CD8-positive, alpha-beta memory T cell (primary cell): ENCODE measurements around the gene SLC29A1. TPM values are rescaled to one million over a fixed set of nuclear protein-coding genes. Genes with fewer than 3 reads are reported as not detected.
A peak's percentile ranks its signal among the peaks of the same experiment; 100 is the strongest.

Experiments used
- CTCF ChIA-PET: fragments of 350-600 bp; sonication (Branson Sonifier 250); formaldehyde crosslinking; loops from one replicate; lab custom pipeline; 2021; ENCODE audit warnings: antibody characterized with exemption; lab: Charles Lee
- POLR2A ChIA-PET: fragments of 350-600 bp; sonication (Branson Sonifier 250); formaldehyde crosslinking; loops from one replicate; lab custom pipeline; 2021; ENCODE audit warnings: antibody characterized with exemption; lab: Charles Lee
- DNase-seq, 5 donors: peaks; one replicate each; pipeline versions ENCODE4 v3.0.0 to v3.0.0-alpha.2; 2020 to 2022; ENCODE audit warnings: mixed read lengths in 1 of 5
- H3K27ac ChIP-seq: one replicate; pipeline ENCODE4 v1.7.0; 2013; ENCODE audit warnings: low read depth, mild to moderate bottlenecking, low read length, moderate library complexity
- H3K27me3 ChIP-seq: 2 replicates; pipeline ENCODE4 v1.7.0; 2013; ENCODE audit warnings: low read length, mild to moderate bottlenecking; ENCODE audit not compliant: insufficient read depth, poor library complexity, severe bottlenecking
- H3K36me3 ChIP-seq: 2 replicates; pipeline ENCODE4 v1.7.0; 2013; ENCODE audit warnings: mild to moderate bottlenecking, low read length, moderate library complexity; ENCODE audit not compliant: insufficient read depth
- H3K4me1 ChIP-seq: 2 replicates; pipeline ENCODE4 v1.7.0; 2013; ENCODE audit warnings: mild to moderate bottlenecking, low read length, moderate library complexity; ENCODE audit not compliant: insufficient read depth
- H3K4me3 ChIP-seq: 2 replicates; pipeline ENCODE4 v1.7.0; 2013; ENCODE audit warnings: mild to moderate bottlenecking, low read length
- H3K9me3 ChIP-seq: 2 replicates; pipeline ENCODE4 v1.7.0; 2013; ENCODE audit warnings: mild to moderate bottlenecking, low read length
- H3K27ac Mint-ChIP-seq, 8 donors: one replicate each; pipeline ENCODE4 v1.8.0; 2020 to 2021; ENCODE audit warnings: mixed read lengths in 8 of 8, mild to moderate bottlenecking in 6 of 8, inconsistent platforms in 3 of 8, moderate library complexity in 3 of 8
- H3K27me3 Mint-ChIP-seq, 2 donors: one replicate each; pipeline ENCODE4 v1.8.0; 2020 to 2021; ENCODE audit warnings: mixed read lengths in 2 of 2, mild to moderate bottlenecking in 1 of 2, moderate library complexity in 1 of 2
- H3K36me3 Mint-ChIP-seq, 3 donors: one replicate each; pipeline ENCODE4 v1.8.0; 2020 to 2021; ENCODE audit warnings: mixed read lengths in 3 of 3, inconsistent platforms in 1 of 3, mild to moderate bottlenecking in 1 of 3
- H3K4me1 Mint-ChIP-seq, 3 donors: one replicate each; pipeline ENCODE4 v1.8.0; 2020 to 2021; ENCODE audit warnings: mixed read lengths in 3 of 3, inconsistent platforms in 1 of 3, mild to moderate bottlenecking in 1 of 3
- H3K4me3 Mint-ChIP-seq, 7 donors: one replicate each; pipeline ENCODE4 v1.8.0; 2020 to 2021; ENCODE audit warnings: mixed read lengths in 7 of 7, mild to moderate bottlenecking in 6 of 7, moderate library complexity in 4 of 7, inconsistent platforms in 2 of 7
- H3K9me3 Mint-ChIP-seq, 5 donors: one replicate each; pipeline ENCODE4 v1.8.0; 2020 to 2022; ENCODE audit warnings: mixed read lengths in 5 of 5, mild to moderate bottlenecking in 3 of 5, moderate library complexity in 2 of 5, inconsistent platforms in 1 of 5
- polyA plus RNA-seq: library from polyadenylated mRNA; unstranded; fragments of 300-500 nt; fragmentation: Illumina TruSeq; gene quantifications from one replicate; pipeline ENCODE4 v1.2.3, GENCODE V29; 2021
- total RNA-seq, 2 experiments: library from RNA; stranded (reverse); gene quantifications; one replicate each; pipeline ENCODE4 v1.2.3, GENCODE V29; 2021

Gene SLC29A1
- total and polyA plus RNA-seq, 3 experiments from 2014 or later, result 3.6 to 116 (median 116) TPM

DNA sequence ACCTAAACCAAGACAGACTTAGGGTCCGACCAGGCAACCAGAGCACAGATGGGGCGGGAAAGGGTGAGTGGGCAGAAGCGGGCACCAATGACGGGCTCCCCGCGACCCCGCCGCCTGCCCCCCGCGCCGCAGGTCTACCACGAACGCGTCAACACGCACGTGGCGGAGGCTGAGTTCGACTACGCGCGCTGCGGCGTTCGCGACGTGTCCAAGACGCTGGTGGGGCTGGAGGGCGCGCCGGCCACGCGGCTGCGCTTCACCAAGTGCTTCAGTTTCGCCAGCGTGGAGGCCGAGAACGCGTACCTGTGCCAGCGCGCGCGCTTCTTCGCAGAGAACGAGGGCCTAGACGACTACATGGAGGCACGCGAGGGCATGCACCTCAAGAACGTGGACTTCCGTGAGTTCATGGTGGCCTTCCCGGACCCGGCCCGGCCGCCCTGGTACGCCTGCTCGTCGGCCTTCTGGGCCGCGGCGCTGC, 51.9 kb downstream of the SLC29A1 start:
- Mint-ChIP-seq H3K36me3 (peaks cover 0 to 8% (median 0%) of the 10 kb centered on the region in 3 donors), H3K4me3 (peak overlapping the region in 1 of 7 donors; percentile 32), H3K27me3 (peaks cover 53 to 74% of the 10 kb centered on the region in 2 donors), H3K9me3 (no peaks in the 10 kb centered on the region), H3K4me1 (peaks cover 0 to 12% (median 9%) of the 10 kb centered on the region in 3 donors), H3K27ac (no peak overlapping the region)
- peaks cover 45% of the 10 kb centered on the region for H3K27me3 ChIP-seq
- DNase-seq, result no peak
- POLR2A ChIA-PET, result no interaction called here
- no peak overlapping the region for H3K4me3 ChIP-seq
- H3K36me3 ChIP-seq, result no peaks in the 10 kb centered on the region
- H3K9me3 ChIP-seq, result no peaks in the 10 kb centered on the region
- H3K4me1 ChIP-seq, result no peaks in the 10 kb centered on the region
- no peak overlapping the region for H3K27ac ChIP-seq
- CTCF ChIA-PET, result no interaction called here

DNA sequence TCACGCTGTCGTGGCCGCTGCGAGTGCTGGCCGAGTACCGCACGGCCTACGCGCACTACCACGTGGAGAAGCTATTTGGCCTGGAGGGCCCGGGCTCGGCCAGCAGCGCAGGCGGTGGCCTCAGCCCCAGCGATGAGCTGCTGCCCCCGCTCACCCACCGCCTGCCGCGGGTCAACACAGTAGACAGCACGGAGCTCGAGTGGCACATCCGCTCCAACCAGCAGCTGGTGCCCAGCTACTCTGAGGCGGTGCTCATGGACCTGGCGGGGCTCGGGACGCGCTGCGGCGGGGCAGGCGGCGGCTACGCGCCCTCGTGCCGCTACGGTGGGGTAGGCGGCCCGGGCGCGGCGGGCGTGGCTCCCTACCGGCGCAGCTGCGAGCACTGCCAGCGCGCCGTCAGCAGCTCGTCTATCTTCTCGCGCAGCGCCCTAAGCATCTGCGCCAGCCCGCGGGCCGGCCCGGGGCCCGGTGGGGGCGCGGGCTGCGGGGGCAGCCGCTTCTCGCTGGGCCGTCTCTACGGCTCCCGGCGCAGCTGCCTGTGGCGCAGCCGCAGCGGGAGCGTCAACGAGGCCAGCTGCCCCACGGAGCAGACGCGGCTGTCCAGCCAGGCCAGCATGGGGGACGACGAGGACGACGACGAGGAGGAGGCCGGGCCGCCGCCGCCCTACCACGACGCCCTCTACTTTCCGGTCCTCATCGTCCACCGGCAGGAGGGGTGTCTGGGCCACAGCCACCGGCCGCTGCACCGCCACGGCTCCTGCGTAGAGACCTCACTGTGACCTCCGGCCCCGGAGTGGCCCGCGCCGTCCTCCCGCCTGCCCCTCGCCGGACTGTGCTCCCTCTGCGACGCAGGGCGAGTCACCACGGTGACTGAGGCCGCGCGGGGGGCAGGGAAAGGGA, 52.6 kb downstream of the SLC29A1 start:
- Histone ChIP-seq H3K27me3 (peaks cover 44% of the 10 kb centered on the region), H3K36me3 (no peaks in the 10 kb centered on the region), H3K4me3 (no peak overlapping the region), H3K9me3 (no peaks in the 10 kb centered on the region), H3K4me1 (no peaks in the 10 kb centered on the region), H3K27ac (no peak overlapping the region)
- ChIA-PET CTCF (no interaction called here), POLR2A (no interaction called here)
- DNase-seq, result peak in 1 of 5 donors; percentile 30
- peaks cover 0 to 11% (median 8%) of the 10 kb centered on the region in 3 donors for H3K4me1 Mint-ChIP-seq
- H3K27me3 Mint-ChIP-seq, result peaks cover 52 to 79% of the 10 kb centered on the region in 2 donors
- H3K9me3 Mint-ChIP-seq, result no peaks in the 10 kb centered on the region
- H3K36me3 Mint-ChIP-seq, result peaks cover 0 to 8% (median 0%) of the 10 kb centered on the region in 3 donors
- peak overlapping the region in 1 of 7 donors; percentile 32 for H3K4me3 Mint-ChIP-seq
- H3K27ac Mint-ChIP-seq, result no peak overlapping the region

DNA sequence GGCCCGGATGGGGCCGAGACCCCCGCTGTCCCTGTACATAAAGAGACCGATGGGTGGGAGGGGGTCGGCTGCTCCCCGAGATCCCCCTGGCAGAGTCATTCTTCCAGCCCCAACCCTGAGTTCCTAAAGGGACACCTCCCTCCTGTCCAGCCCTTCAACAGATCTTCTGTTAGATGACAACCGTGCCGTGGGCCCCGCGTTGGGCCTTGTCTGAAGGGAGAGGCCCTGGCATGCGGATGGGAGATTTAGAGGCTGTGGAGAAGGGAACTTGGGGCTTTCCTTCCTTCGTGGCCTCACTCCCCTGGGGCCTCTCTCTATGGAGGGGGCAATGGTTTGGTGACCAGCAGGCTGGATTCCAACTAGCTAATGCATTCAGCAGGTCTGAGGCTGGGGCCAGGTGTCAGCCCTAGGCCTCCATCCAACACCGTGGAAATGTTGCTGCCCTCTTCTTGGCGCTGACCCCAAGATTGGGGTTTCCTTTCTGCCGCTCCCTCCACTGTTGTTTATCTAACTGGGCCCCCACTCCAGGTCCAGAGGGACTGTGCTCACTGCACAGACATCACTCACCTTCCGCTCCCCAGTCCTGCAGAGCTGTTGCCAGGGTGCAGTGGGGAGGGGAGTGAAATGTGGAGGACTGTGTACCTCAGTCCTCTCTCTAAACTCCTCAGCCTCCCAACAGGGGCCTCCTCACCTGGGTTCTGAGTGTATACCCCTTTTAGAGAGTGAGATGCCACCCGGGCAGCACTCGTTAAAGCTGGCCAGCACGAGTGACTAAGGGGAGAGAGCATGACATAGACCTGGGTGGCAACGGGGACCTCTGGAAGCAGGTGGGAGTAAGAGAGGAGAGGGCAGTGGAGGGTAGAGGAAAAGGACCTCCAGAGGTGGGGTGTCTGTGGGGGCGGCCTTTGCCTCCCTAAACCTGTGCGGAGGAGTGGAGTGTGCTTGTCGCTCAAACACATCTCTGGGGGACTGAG, 53.6 kb downstream of the SLC29A1 start:
- peaks cover 34% of the 10 kb centered on the region for H3K27me3 ChIP-seq
- ChIA-PET CTCF (interaction anchor here (0.9 to 1.5 kb wide), 3 partner anchors 9 to 104 kb away, joined by 3 to 6 read pairs (median 3); no protein-coding TSS in a partner anchor), POLR2A (no interaction called here)
- no peak overlapping the region for H3K4me3 ChIP-seq
- H3K27ac ChIP-seq, result no peak overlapping the region
- Mint-ChIP-seq H3K27ac (no peak overlapping the region), H3K36me3 (peaks cover 0 to 8% (median 0%) of the 10 kb centered on the region in 3 donors), H3K9me3 (no peaks in the 10 kb centered on the region), H3K27me3 (peaks cover 43 to 70% of the 10 kb centered on the region in 2 donors), H3K4me1 (peaks cover 0 to 6% (median 3%) of the 10 kb centered on the region in 3 donors), H3K4me3 (peak overlapping the region in 4 of 7 donors; percentile 47 to 63 (median 50))
- H3K36me3 ChIP-seq, result no peaks in the 10 kb centered on the region
- H3K4me1 ChIP-seq, result no peaks in the 10 kb centered on the region
- no peaks in the 10 kb centered on the region for H3K9me3 ChIP-seq
- no peak for DNase-seq

DNA sequence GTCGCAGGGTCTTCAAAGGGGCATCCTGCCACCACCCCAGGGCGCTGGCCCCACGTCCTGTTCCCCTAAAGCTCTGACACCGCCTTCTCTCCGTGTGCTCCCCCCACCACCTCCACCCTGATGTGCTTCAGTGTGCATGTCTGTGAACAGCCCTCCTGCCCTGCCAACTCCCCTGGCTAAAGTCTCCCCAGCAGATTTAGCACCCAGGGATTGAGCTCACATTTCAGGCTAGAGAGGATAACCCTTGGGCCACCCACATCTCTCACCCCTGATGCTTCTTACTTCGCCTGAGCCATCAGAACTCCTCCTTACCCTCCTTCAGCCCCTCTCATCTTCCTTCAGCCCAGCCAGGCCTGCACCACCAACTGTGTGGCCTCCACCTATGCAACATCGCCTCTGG, 54.4 kb downstream of the SLC29A1 start:
- Histone ChIP-seq H3K4me1 (no peaks in the 10 kb centered on the region), H3K4me3 (no peak overlapping the region), H3K9me3 (no peaks in the 10 kb centered on the region), H3K27me3 (peaks cover 26% of the 10 kb centered on the region), H3K36me3 (no peaks in the 10 kb centered on the region), H3K27ac (no peak overlapping the region)
- no peaks in the 10 kb centered on the region for H3K9me3 Mint-ChIP-seq
- ChIA-PET CTCF (interaction anchor here (0.9 to 1.5 kb wide), 2 partner anchors 9 to 60 kb away, joined by 3 to 6 read pairs; no protein-coding TSS in a partner anchor), POLR2A (interaction anchor here (1.1 kb wide), 1 partner anchor 21 kb away, joined by 4 read pairs; no protein-coding TSS in a partner anchor)
- peaks cover 40 to 65% of the 10 kb centered on the region in 2 donors for H3K27me3 Mint-ChIP-seq
- no peak overlapping the region for H3K27ac Mint-ChIP-seq
- no peak for DNase-seq
- H3K4me1 Mint-ChIP-seq, result peaks cover 0 to 6% (median 3%) of the 10 kb centered on the region in 3 donors
- peak overlapping the region in 1 of 7 donors; percentile 19 for H3K4me3 Mint-ChIP-seq
- H3K36me3 Mint-ChIP-seq, result peaks cover 0 to 5% (median 0%) of the 10 kb centered on the region in 3 donors

DNA sequence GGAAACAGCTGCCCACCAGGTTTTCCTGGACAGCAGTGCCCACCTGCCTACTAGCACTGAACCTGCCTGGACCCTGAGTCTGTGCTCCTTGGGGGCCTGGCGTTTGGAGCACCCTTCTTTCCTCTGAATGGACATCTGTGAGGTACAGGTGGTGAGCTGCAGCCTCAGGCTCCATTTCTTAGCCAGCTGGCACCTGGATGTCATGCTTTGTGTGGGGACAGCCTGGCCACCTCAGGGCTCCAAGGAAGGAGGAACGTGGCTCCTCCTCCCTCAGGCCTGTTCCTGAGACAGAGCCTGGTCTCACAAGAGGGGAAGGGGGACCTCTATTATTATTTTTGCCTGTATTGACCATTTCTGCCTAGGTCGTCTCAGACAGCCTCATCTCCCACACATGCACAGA, 54.9 kb downstream of the SLC29A1 start:
- Mint-ChIP-seq H3K4me3 (no peak overlapping the region), H3K36me3 (peaks cover 0 to 3% (median 0%) of the 10 kb centered on the region in 3 donors), H3K27me3 (peaks cover 37 to 63% of the 10 kb centered on the region in 2 donors), H3K9me3 (no peaks in the 10 kb centered on the region), H3K4me1 (peaks cover 0 to 6% (median 3%) of the 10 kb centered on the region in 3 donors), H3K27ac (no peak overlapping the region)
- Histone ChIP-seq H3K27me3 (peaks cover 21% of the 10 kb centered on the region), H3K27ac (no peak overlapping the region), H3K4me3 (no peak overlapping the region), H3K36me3 (no peaks in the 10 kb centered on the region), H3K4me1 (no peaks in the 10 kb centered on the region), H3K9me3 (no peaks in the 10 kb centered on the region)
- no peak for DNase-seq
- ChIA-PET CTCF (interaction anchor here (0.9 to 1.5 kb wide), 2 partner anchors 10 to 60 kb away, joined by 3 to 6 read pairs; no protein-coding TSS in a partner anchor), POLR2A (interaction anchor here (1.1 kb wide), 1 partner anchor 22 kb away, joined by 4 read pairs; no protein-coding TSS in a partner anchor)

DNA sequence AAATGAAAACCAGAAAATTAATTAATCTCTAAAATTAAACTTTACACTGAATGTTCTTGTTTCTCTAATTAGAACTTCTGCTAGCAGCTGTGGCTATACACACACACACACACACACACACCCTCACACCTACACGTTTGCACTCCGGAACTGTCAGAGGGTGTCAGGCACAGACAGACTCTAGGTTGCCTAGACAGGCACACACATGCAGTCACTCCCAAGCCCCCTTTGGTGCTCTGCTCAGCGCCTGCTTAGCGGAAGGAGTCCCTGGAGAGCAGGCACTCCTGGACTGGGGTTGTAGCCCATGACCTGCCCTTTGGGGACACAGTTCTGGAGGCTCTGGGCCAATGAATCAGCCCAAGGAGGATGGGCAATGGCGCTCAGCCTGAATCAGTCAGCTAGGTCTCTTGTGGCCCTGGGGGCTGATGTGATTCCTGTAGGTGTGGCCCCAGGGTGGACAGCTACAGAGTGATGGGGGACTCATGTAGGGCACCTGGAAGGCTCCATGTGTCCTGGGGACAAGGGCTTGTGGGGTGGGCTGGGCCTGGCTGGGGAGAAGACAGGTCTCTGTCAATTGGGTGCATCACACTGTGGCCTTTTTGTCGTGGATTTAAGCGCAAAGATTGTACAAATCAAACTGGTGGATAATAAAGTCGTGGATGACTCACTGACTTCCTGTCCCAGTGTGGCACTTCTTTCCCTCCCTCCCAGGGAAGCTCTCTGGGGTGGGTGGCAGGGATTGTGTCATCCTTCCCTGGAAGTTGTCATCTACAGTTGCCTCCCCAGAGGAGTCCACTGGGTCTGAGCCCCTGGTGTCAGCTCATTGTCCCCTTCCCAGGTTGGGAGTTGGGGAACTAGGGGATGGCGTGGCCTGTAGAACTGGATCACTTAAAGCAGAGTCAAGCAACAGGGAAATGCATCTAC, 55.6 kb downstream of the SLC29A1 start:
- H3K9me3 Mint-ChIP-seq, result no peaks in the 10 kb centered on the region

More for the DNA sequence above, 55.6 kb downstream of the SLC29A1 start:
- no peaks in the 10 kb centered on the region for H3K4me1 ChIP-seq
- H3K27me3 ChIP-seq, result peaks cover 14% of the 10 kb centered on the region
- CTCF ChIA-PET, result interaction anchor here (0.6 kb wide), 1 partner anchor 626 kb away, joined by 3 read pairs; no protein-coding TSS in a partner anchor
- Mint-ChIP-seq H3K4me3 (peak overlapping the region in 1 of 7 donors; percentile 9), H3K27me3 (peaks cover 39 to 64% of the 10 kb centered on the region in 2 donors), H3K4me1 (peaks cover 0 to 6% (median 3%) of the 10 kb centered on the region in 3 donors), H3K36me3 (peaks cover 0 to 3% (median 0%) of the 10 kb centered on the region in 3 donors), H3K27ac (no peak overlapping the region)
- POLR2A ChIA-PET, result interaction anchor here (1.1 kb wide), 1 partner anchor 22 kb away, joined by 4 read pairs; no protein-coding TSS in a partner anchor
- H3K4me3 ChIP-seq, result no peak overlapping the region
- H3K27ac ChIP-seq, result no peak overlapping the region
- H3K9me3 ChIP-seq, result no peaks in the 10 kb centered on the region
- no peaks in the 10 kb centered on the region for H3K36me3 ChIP-seq
- DNase-seq, result no peak
